SU-DHL-6 (cell line): ENCODE measurements around the gene POC1A.

Experiments used
- CTCF ChIP-seq: fragments of 200-600 bp; sonication (generic); IDR thresholded peaks from one replicate; pipeline ENCODE4 v1.5.1; 2017; ENCODE audit warnings: antibody characterized with exemption, mild to moderate bottlenecking, low read length, moderate library complexity; ENCODE audit not compliant: insufficient read depth, poor library complexity, severe bottlenecking
- EZH2phosphoT487 ChIP-seq: fragments of 200-600 bp; sonication (generic), shearing (Covaris generic); conservative IDR thresholded peaks from 2 replicates; pipeline ENCODE4 v1.6.1; 2018; ENCODE audit warnings: mild to moderate bottlenecking, antibody characterized with exemption, low read length, moderate library complexity, mixed read lengths

GRCh38 chr3:52119099-52119498 is 35.1 kb downstream of the POC1A start:
- TF ChIP-seq CTCF (no peak), EZH2phosphoT487 (no peak)
